HepG2 (cell line): Measurements from ENCODE around the gene ATP2C2. TPM values are rescaled to one million over a fixed set of nuclear protein-coding genes. Genes with fewer than 3 reads are reported as not detected.

Source experiments
- ATAC-seq: fragments of 200-7000 bp; cut with Tn5 transposase; 3 replicates; pipeline ENCODE4 v1.9.1; 2020; ENCODE audit warnings: mild to moderate bottlenecking, moderate library complexity
- BruUV-seq: library from RNA; stranded (reverse); fragments of 400-500 nt; replicated peaks from 2 replicates; lab custom pipeline; 2021; lab: Mats Ljungman, UMichigan
- CTCF ChIA-PET: fragments of 300-600 bp; formaldehyde crosslinking; extraction: SDS; loops from one replicate; lab custom pipeline; 2021; ENCODE audit warnings: low total read pairs, inconsistent platforms, low intra/inter-chr PET ratio; lab: Yijun Ruan, JAX
- POLR2A ChIA-PET: fragments of 350-600 bp; sonication (Branson Sonifier 250); formaldehyde crosslinking; loops from one replicate; lab custom pipeline; 2020; ENCODE audit warnings: antibody characterized with exemption, inconsistent platforms; lab: Yijun Ruan, JAX
- DNase-seq: peaks from one replicate; pipeline ENCODE4 v3.0.0-alpha.2; 2015; ENCODE audit warnings: low spot score
- FAIRE-seq: peaks from 3 replicates; lab custom pipeline; 2011; peaks lifted over from hg19 to GRCh38; lab: Jason Lieb, UNC
- H2AFZ ChIP-seq: one replicate; pipeline ENCODE4 v1.6.1; 2011; ENCODE audit warnings: low read length, inconsistent platforms
- H3K27ac ChIP-seq: fragments of 300-600 bp; 3 replicates; pipeline ENCODE4 v1.8.0; 2011; ENCODE audit warnings: mixed run types, mild to moderate bottlenecking, mixed read lengths, low read length, inconsistent platforms; ENCODE audit not compliant: insufficient read depth; ENCODE audit errors: extremely low read length
- H3K27me3 ChIP-seq, 2 experiments: fragments of 200-600 bp in 1 of 2; 2 replicates in 1 of 2; 3 replicates in 1 of 2; pipeline versions ENCODE4 v1.6.0 to v1.8.0; 2011; ENCODE audit warnings: low read length in 2 of 2, mild to moderate bottlenecking in 2 of 2, moderate library complexity in 2 of 2, inconsistent platforms in 1 of 2; ENCODE audit not compliant: insufficient read depth in 2 of 2, control insufficient read depth in 1 of 2
- H3K36me3 ChIP-seq, 2 experiments: fragments of 200-600 bp in 1 of 2; replicated peaks in 1 of 2; 2 replicates in 1 of 2; 3 replicates in 1 of 2; pipeline versions ENCODE4 v1.5.1 to v1.8.0; 2011; ENCODE audit warnings: low read length in 2 of 2, inconsistent platforms in 1 of 2; ENCODE audit not compliant: insufficient read depth in 2 of 2, control insufficient read depth in 1 of 2
- H3K4me1 ChIP-seq: 2 replicates; pipeline ENCODE4 v1.5.1; 2012; ENCODE audit warnings: low read length, inconsistent platforms; ENCODE audit not compliant: insufficient read depth
- H3K4me2 ChIP-seq: 2 replicates; pipeline ENCODE4 v1.6.0; 2011; ENCODE audit warnings: low read depth, low read length, inconsistent platforms
- H3K4me3 ChIP-seq, 3 experiments: fragments of 200-600 bp in 1 of 3; sonication (generic), shearing (Covaris generic) in 1 of 3; replicated peaks in 1 of 3; 2 replicates each; pipeline ENCODE4 v1.5.1; 2011 to 2016; ENCODE audit warnings: low read length in 3 of 3, inconsistent platforms in 2 of 3, low read depth in 2 of 3, mild to moderate bottlenecking in 2 of 3, control low read depth in 1 of 3, mixed read lengths in 1 of 3; ENCODE audit not compliant: insufficient read depth in 1 of 3
- H3K79me2 ChIP-seq: one replicate; pipeline ENCODE4 v1.6.1; 2011; ENCODE audit warnings: low read length, inconsistent platforms; ENCODE audit not compliant: insufficient read depth
- H3K9ac ChIP-seq: 2 replicates; pipeline ENCODE4 v1.6.0; 2011; ENCODE audit warnings: mild to moderate bottlenecking, low read depth, low read length, inconsistent platforms; ENCODE audit not compliant: insufficient read depth
- H3K9me3 ChIP-seq: 2 replicates; pipeline ENCODE4 v1.5.1; 2012; ENCODE audit warnings: mild to moderate bottlenecking, low read length
- H4K20me1 ChIP-seq: 2 replicates; pipeline ENCODE4 v1.6.0; 2011; ENCODE audit warnings: inconsistent platforms, mild to moderate bottlenecking, low read length, moderate library complexity; ENCODE audit not compliant: insufficient read depth
- CENPX ChIP-seq: sonication (generic); formaldehyde crosslinking; IDR thresholded peaks from 2 replicates; pipeline ENCODE4 v1.9.0; 2021; ENCODE audit warnings: mild to moderate bottlenecking, missing genetic modification reagents, moderate library complexity
- FOXP1 ChIP-seq, 2 experiments: fragments of 450-650 bp in 1 of 2; IDR thresholded peaks; 2 replicates each; pipeline ENCODE4 v1.6.1; 2017 to 2018; ENCODE audit warnings: antibody characterized with exemption in 1 of 2
- HMGXB4 ChIP-seq, 2 experiments: sonication (generic) in 1 of 2; formaldehyde crosslinking in 1 of 2; IDR thresholded peaks; 2 replicates each; pipeline versions ENCODE4 v1.4.0 to v1.6.1; 2018 to 2020; ENCODE audit warnings: missing genetic modification reagents in 2 of 2, borderline replicate concordance in 1 of 2, low read depth in 1 of 2, mild to moderate bottlenecking in 1 of 2, missing biosample characterization in 1 of 2
- MTERF4 ChIP-seq: sonication (generic); formaldehyde crosslinking; IDR thresholded peaks from 2 replicates; pipeline ENCODE4 v1.8.0; 2023; ENCODE audit warnings: mild to moderate bottlenecking, missing genetic modification reagents
- SP4 ChIP-seq: sonication (generic); formaldehyde crosslinking; IDR thresholded peaks from 2 replicates; pipeline ENCODE4 v1.8.1; 2023; ENCODE audit warnings: mild to moderate bottlenecking, missing genetic modification reagents
- ZBTB8A ChIP-seq: sonication (generic); formaldehyde crosslinking; IDR thresholded peaks from 2 replicates; pipeline ENCODE4 v1.4.0; 2020; ENCODE audit warnings: mild to moderate bottlenecking, low read depth, missing genetic modification reagents, borderline replicate concordance
- ZFP36 ChIP-seq: fragments of 150-350 bp; IDR thresholded peaks from 2 replicates; pipeline ENCODE4 v1.6.1; 2018; ENCODE audit warnings: borderline replicate concordance, low read length, low read depth; ENCODE audit not compliant: partially characterized antibody
- ZNF274 ChIP-seq: sonication (generic); formaldehyde crosslinking; IDR thresholded peaks from 2 replicates; pipeline ENCODE4 v1.5.1; 2020; ENCODE audit warnings: mild to moderate bottlenecking, missing genetic modification reagents
- WGBS: methylation state at CpG from one replicate; pipeline ENCODE4 v1.1.6; 2017; ENCODE audit warnings: low lambda C conversion rate; 5-methylcytosine and 5-hydroxymethylcytosine counted together
- in situ Hi-C: cut with HindIII; loops from 2 replicates; pipeline ENCODE4 v1.10.0; 2017; ENCODE audit warnings: low pct_unique_long_range_greater_than_20kb; ENCODE audit not compliant: extremely low pct_ligation_motif_present
- intact Hi-C: fragments of 100-400 bp; cut with micrococcal nuclease; formaldehyde crosslinking; loops from one replicate; pipeline ENCODE4 v1.10.0; 2022; ENCODE audit not compliant: unreplicated experiment
- polyA plus RNA-seq, 8 experiments: library from polyadenylated mRNA; depleted of rRNA in 3 of 8; stranded (reverse) in 7 of 8; unstranded in 1 of 8; fragments of >200 nt; fragmentation: Illumina TruSeq in 4 of 8; extraction: Trizol in 4 of 8; gene quantifications; 2 replicates each; pipeline versions ENCODE4 v1.2.1 to v1.2.3, GENCODE V29; 2011 to 2016; ENCODE audit warnings: low read depth in 4 of 8, missing spikeins in 1 of 8, mixed read lengths in 1 of 8; ENCODE audit not compliant: insufficient read depth in 1 of 8
- total RNA-seq, 5 experiments: library from RNA; depleted of rRNA; stranded (reverse); fragments of >200 nt; fragmentation: Illumina TruSeq; extraction: Trizol; gene quantifications; 2 replicates each; pipeline ENCODE4 v1.2.3, GENCODE V29; 2016; ENCODE audit warnings: low read depth in 1 of 5

The ATP2C2 gene
- total and polyA plus RNA-seq, 2 of the 13 experiments (the other 11 are each of a cell fraction or from before 2014, with no cell fraction given) = 0.07 TPM; not detected in 1

GRCh38 chr16:84471316-84471715 is 103.0 kb downstream of the ATP2C2 start:
- Histone ChIP-seq H3K4me2 (no peak overlapping the region), H3K4me1 (peaks cover 10% of the 10 kb centered on the region; the same call in 1 of the 2 replicates), H3K36me3 (0 out of 5 replicates have a peak, but pooled peaks cover 0 to 2% of the 10 kb centered on the region in 2 experiments), H3K9ac (no peak overlapping the region), H3K4me3 (no peak overlapping the region), H3K79me2 (no peaks in the 10 kb centered on the region), H2AFZ (no peak overlapping the region), H3K27me3 (no peaks in the 10 kb centered on the region), H3K9me3 (peaks cover 22% of the 10 kb centered on the region), H3K27ac (no peak overlapping the region), H4K20me1 (no peaks in the 10 kb centered on the region)
- DNase-seq (no peak), FAIRE-seq (no peak), ATAC-seq (no peak)
- WGBS = 97% methylated on average over 3 of the region's 7 CpGs
- CTCF ChIA-PET = no interaction called here
- intact Hi-C loops = no loop called here
- TF ChIP-seq SP4 (CRISPR knock-in tag) = no peak
- no TSS peak for BruUV-seq
- POLR2A ChIA-PET = no interaction called here
- in situ Hi-C loops = no loop called here

- Histone ChIP-seq H3K36me3 (0 out of 5 replicates have a peak, but pooled peaks cover 0 to 2% of the 10 kb centered on the region in 2 experiments), H3K4me3 (no peak overlapping the region), H2AFZ (no peak overlapping the region), H3K4me2 (no peak overlapping the region), H3K9me3 (peaks cover 16% of the 10 kb centered on the region), H3K9ac (no peak overlapping the region), H3K27me3 (no peaks in the 10 kb centered on the region), H3K79me2 (no peaks in the 10 kb centered on the region), H4K20me1 (no peaks in the 10 kb centered on the region), H3K27ac (no peak overlapping the region), H3K4me1 (peaks cover 10% of the 10 kb centered on the region; the same call in 1 of the 2 replicates)
- DNase-seq (no peak), FAIRE-seq (no peak), ATAC-seq (no peak)
- in situ Hi-C loops (no loop called here), intact Hi-C loops (no loop called here)
- ChIA-PET POLR2A (no interaction called here), CTCF (no interaction called here)
- no TSS peak for BruUV-seq
- 90% methylated on average over 4 of the region's 4 CpGs for WGBS
- no peak for TF ChIP-seq ZNF274
- no peak for TF ChIP-seq CENPX (CRISPR knock-in tag)
- TF ChIP-seq HMGXB4 (CRISPR knock-in tag; IDR thresholded peaks at IDR 0.05; ENCODE audit: borderline replicate concordance in 1 of 2, low read depth in 1 of 2) = no peak
- no peak for TF ChIP-seq FOXP1 (IDR thresholded peaks at IDR 0.05)
- TF ChIP-seq FOXP1 (CRISPR knock-in tag; IDR thresholded peaks at IDR 0.05) = no peak
- no peak for TF ChIP-seq MTERF4 (CRISPR knock-in tag)
- TF ChIP-seq ZBTB8A (CRISPR knock-in tag) = no peak
- no peak for TF ChIP-seq ZFP36
Observed at GRCh38 chr16:84471966-84472365, 103.6 kb downstream of the ATP2C2 start.
